Measurements from ENCODE around the gene GZMA.
"Not testable (repeated sequence)": the region's sequence is repeated elsewhere in the genome, so short reads cannot be mapped to it uniquely, and the experiment has no call there.

GZMA gene

GRCh38 chr5:55102348-55102747 lies at the start of gene GZMA:
Gene GZMA, plus strand, starts transcription at chr5:55102646. Its CDS starts 37 bp downstream, at chr5:55102683.
- DNase-seq, result no peak

- no peak for DNase-seq
Measured at GRCh38 chr5:55055183-55055582, 47.3 kb upstream of the GZMA start.

GRCh38 chr5:55062039-55062779 lies 40.2 kb upstream of the GZMA start:
- no peak for DNase-seq

- DNase-seq, result no peak
Measured at GRCh38 chr5:55063220-55063863, 39.1 kb upstream of the GZMA start.

- no peak for DNase-seq
Measured at GRCh38 chr5:55063899-55064298, 38.5 kb upstream of the GZMA start.

- DNase-seq, result no peak
Measured at GRCh38 chr5:55064523-55064922, 37.9 kb upstream of the GZMA start.

- DNase-seq, result no peak
Measured at GRCh38 chr5:55066277-55066676, 36.2 kb upstream of the GZMA start.

GRCh38 chr5:55070968-55071367 lies 31.5 kb upstream of the GZMA start:
- no peak for DNase-seq

GRCh38 chr5:55071413-55071812 lies 31.0 kb upstream of the GZMA start:
- DNase-seq, result no peak

- DNase-seq, result no peak
Measured at GRCh38 chr5:55072666-55073065, 29.8 kb upstream of the GZMA start.

- no peak for DNase-seq
Measured at GRCh38 chr5:55073211-55073610, 29.2 kb upstream of the GZMA start.

GRCh38 chr5:55081541-55081940 lies 20.9 kb upstream of the GZMA start:
- DNase-seq, result no peak

- not testable (repeated sequence) for DNase-seq
Measured at GRCh38 chr5:55089301-55089700, 13.1 kb upstream of the GZMA start.

- DNase-seq, result not testable (repeated sequence)
Measured at GRCh38 chr5:55091011-55091410, 11.4 kb upstream of the GZMA start.

GRCh38 chr5:55096182-55096581 lies 6.3 kb upstream of the GZMA start:
- DNase-seq, result no peak

- DNase-seq, result no peak
Measured at GRCh38 chr5:55096861-55097260, 5.6 kb upstream of the GZMA start.

GRCh38 chr5:55101148-55101547 lies 1.3 kb upstream of the GZMA start:
- DNase-seq, result not testable (repeated sequence)

GRCh38 chr5:55101556-55102276 lies 730 bp upstream of the GZMA start:
- no peak for DNase-seq

GRCh38 chr5:55104036-55104772 lies 1.8 kb downstream of the GZMA start:
- DNase-seq, result no peak

- DNase-seq, result no peak
Measured at GRCh38 chr5:55104946-55105701, 2.7 kb downstream of the GZMA start.

- DNase-seq, result not testable (repeated sequence)
Measured at GRCh38 chr5:55105976-55106375, 3.5 kb downstream of the GZMA start.

GRCh38 chr5:55108661-55109060 lies 6.2 kb downstream of the GZMA start:
- DNase-seq, result no peak
